AG09309 (cell line): ENCODE data around the gene MFAP3.

Source experiments
- DNase-seq: peaks from one replicate; pipeline ENCODE4 v3.0.0-alpha.2; 2010; ENCODE audit warnings: low read depth
- H3K4me3 ChIP-seq: 2 replicates; pipeline ENCODE4 v1.5.1; 2011; ENCODE audit warnings: mild to moderate bottlenecking, low read depth, low read length, moderate library complexity; ENCODE audit not compliant: control insufficient read depth
- TF ChIP-seq, protein P1 (sequence below): IDR thresholded peaks from 2 replicates; pipeline ENCODE4 v1.5.1; 2011; ENCODE audit warnings: mild to moderate bottlenecking, low read depth, low read length, inconsistent platforms; ENCODE audit not compliant: insufficient read depth, control insufficient read depth; ENCODE audit errors: missing control alignments

MFAP3 gene

DNA sequence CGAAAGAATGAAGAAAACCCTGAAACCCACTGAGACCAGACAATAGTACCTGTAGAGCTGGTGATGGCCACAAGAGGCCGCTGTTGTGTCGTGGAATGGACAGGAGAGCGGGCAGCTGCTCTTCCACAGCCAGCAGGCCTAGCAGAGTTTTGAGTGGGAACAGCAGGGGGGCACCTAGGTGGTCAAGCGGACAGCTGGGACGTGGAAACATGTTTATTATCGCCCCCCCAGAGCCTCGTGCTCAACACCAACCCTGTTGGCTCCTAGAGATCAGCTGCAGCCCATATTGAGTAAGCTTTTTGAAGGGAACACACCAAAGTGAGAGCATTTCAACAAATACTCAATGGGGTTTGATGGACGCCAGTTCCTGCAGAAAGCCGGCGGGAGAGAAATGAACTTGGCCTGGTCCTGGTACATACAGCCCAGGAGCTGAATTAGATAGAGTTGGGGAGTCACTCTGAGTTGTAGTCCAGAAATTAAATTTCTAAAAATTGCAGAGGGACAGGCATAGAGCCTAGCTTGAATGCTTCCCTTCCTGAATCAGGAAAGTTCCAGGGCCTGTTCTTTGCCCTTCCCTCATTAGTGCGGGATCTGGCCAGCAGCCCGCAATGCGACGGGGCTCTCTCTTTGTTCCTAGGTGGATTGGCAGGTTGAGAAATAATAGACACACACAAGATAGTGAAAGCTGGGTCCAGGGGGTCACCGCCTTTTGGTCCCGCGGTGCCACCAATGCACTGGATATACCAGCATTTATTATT lies 33.8 kb downstream of the MFAP3 start:
- TF ChIP-seq, protein P1, sequence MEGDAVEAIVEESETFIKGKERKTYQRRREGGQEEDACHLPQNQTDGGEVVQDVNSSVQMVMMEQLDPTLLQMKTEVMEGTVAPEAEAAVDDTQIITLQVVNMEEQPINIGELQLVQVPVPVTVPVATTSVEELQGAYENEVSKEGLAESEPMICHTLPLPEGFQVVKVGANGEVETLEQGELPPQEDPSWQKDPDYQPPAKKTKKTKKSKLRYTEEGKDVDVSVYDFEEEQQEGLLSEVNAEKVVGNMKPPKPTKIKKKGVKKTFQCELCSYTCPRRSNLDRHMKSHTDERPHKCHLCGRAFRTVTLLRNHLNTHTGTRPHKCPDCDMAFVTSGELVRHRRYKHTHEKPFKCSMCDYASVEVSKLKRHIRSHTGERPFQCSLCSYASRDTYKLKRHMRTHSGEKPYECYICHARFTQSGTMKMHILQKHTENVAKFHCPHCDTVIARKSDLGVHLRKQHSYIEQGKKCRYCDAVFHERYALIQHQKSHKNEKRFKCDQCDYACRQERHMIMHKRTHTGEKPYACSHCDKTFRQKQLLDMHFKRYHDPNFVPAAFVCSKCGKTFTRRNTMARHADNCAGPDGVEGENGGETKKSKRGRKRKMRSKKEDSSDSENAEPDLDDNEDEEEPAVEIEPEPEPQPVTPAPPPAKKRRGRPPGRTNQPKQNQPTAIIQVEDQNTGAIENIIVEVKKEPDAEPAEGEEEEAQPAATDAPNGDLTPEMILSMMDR: peak; percentile 95
- DNase-seq: no peak
- no peak overlapping the region for H3K4me3 ChIP-seq

DNA sequence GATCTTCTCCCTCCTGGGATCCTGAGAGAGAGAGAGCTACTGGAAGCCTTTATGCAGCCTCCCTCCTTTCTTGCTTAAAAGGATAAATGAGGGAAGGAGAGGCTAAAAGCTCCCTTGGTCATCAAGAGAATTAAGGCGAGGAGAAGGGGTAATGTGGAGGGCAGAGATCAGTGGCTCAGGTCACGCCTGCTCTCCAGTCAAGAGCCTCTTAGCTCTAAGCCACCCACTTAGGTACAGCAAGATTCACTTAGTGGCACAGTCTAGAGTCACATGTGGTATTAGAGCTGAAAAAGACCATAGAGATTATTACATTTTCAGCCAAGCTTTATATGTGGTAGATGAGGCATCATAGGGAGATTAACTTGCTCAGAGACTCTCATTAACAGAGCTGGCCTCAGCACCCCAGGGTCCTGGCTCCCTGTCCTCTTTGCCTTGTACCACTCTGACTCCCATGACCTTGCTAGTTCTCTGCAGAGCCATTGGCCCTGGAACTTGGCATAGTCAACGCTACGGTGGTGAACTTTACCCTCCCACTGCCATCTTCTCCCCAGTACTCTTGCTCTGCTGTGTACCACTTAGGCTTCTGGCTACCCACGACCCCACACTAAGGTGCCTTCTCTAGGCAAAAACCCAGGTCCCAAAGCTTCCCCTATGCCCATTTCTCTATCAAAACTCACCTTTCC lies 37.6 kb downstream of the MFAP3 start:
- H3K4me3 ChIP-seq: no peak overlapping the region
- TF ChIP-seq, protein P1: no peak
- DNase-seq: no peak

DNA sequence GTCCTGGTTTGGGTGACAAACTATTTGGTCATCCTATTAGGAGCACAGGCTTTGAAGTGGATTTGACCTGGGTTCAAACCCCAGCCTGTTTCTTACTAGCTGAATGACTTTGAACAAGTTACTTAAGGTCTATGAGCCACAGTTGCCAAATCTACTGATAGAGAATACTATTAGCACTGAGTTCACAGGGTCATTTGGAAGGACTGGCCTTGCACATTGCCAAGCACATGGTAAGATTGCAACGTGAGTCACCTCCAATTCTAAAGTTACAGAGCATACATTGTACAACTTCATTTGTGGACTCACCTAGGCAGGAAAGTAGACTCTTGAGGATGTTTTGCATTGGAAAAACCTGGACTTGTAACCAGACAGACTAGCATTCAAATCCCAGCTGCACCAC lies 38.9 kb downstream of the MFAP3 start:
- DNase-seq: no peak
- TF ChIP-seq, protein P1: no peak

DNA sequence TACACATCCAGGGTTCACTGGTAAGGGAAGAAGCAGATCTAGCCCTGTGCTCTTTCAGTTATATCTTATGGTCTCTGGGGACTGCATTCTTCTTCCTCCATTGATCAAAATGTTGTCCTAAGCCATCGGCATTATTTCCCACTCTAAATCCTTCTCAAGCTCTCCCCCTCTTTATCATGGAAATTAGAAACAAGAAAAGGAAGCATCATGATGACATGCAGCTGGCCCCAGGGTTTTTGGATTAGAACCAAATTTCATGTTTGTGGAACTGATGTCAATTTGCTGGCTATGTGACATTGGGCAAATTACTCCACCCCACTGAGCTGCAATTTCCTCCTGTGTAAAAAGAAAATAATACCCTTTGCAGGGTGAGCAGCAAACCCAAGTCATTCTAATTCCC lies 39.5 kb downstream of the MFAP3 start:
- H3K4me3 ChIP-seq: no peak overlapping the region
- TF ChIP-seq, protein P1: no peak

More for the DNA sequence above, 38.9 kb downstream of the MFAP3 start:
- no peak overlapping the region for H3K4me3 ChIP-seq

DNA sequence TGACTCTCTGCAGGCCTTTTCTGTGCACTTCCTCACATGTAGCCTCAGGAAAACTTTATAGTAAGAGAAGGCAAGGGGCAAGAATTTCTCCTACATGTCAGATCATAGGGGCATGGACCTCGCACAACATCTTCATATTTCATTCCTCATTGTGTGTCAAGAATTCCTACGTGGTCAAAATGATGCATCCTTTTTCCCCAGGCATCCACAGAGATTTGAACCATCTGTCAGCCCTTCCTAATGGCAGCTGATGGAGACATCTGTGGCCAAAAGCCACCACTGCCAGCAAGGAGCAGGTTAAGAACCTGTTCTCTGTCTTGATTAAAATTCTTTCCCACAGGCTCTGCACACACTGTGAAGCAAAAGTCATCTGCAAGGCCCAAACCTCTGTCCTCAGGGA lies 42.5 kb downstream of the MFAP3 start:
- no peak for DNase-seq
- H3K4me3 ChIP-seq: no peak overlapping the region
- TF ChIP-seq, protein P1: no peak

More for the DNA sequence above, 39.5 kb downstream of the MFAP3 start:
- no peak for DNase-seq

DNA sequence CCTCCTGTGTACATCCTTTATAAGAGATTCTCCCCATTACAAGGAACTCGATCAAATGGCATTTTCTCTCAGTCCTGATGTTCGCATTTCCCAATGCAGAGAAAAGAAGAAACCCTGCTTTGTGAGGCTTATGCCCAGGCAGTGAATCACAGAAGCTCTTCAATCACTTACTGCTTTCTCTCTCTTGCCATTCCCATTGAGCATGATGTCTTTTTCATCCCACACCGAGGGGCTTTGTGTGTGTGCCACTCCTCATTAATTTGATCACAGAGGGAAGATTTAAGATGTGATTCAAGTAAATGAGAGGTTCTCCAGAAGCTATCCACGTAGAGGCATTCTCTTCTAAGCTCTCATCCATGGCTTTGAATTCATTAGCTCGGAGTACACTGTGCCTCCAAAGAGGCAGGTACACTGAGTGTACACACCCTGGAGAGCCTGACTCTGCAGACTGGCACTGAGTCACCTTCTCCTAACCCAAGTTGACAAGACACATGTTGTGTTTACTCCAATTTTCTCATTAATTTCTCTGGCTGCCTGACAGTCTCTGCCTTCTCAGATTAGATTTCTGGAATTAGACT lies 45.4 kb downstream of the MFAP3 start:
- DNase-seq: no peak
- TF ChIP-seq, protein P1: no peak
- H3K4me3 ChIP-seq: no peak overlapping the region
